ENCODE results near the gene LRRC7.
A peak's percentile ranks its signal among the peaks of the same experiment; 100 is the strongest.

Gene LRRC7

DNA sequence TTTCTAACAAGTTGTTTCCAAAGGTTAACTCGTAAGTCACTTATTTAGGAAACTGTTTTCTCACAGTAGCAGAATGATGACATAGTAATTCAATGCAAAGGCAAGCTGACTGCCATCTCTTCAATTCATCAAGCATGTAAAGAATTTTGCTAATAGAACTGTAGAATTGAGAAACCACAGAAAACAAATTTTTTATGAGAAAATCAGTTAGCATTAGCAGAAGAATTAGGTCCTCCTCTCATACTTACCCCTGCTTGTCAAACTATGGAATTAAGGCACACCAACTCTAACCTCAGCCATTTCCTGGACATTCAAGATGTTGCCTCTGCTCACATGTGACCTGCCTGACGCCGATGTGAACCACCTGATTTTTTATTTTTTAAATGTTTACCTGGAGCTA lies 522.4 kb downstream of the LRRC7 start:
- H2AFZ ChIP-seq (ENCODE audit: low read length), result no peak overlapping the region
- H3K4me2 ChIP-seq (ENCODE audit: low read depth, low read length, poor library complexity, severe bottlenecking), result peak overlapping the region; percentile 10
- H3K36me3 ChIP-seq (ENCODE audit: insufficient read depth, low read length), result no peaks in the 10 kb centered on the region
- TF ChIP-seq, protein P1, sequence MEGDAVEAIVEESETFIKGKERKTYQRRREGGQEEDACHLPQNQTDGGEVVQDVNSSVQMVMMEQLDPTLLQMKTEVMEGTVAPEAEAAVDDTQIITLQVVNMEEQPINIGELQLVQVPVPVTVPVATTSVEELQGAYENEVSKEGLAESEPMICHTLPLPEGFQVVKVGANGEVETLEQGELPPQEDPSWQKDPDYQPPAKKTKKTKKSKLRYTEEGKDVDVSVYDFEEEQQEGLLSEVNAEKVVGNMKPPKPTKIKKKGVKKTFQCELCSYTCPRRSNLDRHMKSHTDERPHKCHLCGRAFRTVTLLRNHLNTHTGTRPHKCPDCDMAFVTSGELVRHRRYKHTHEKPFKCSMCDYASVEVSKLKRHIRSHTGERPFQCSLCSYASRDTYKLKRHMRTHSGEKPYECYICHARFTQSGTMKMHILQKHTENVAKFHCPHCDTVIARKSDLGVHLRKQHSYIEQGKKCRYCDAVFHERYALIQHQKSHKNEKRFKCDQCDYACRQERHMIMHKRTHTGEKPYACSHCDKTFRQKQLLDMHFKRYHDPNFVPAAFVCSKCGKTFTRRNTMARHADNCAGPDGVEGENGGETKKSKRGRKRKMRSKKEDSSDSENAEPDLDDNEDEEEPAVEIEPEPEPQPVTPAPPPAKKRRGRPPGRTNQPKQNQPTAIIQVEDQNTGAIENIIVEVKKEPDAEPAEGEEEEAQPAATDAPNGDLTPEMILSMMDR (conservative IDR thresholded peaks at IDR 0.05; ENCODE audit: low read length), result no peak
- TF ChIP-seq EZH2phosphoT487 (IDR thresholded peaks at IDR 0.05; ENCODE audit: borderline replicate concordance), result no peak
- no peaks in the 10 kb centered on the region for H3K79me2 ChIP-seq (ENCODE audit: insufficient read depth, low read length)
- H3K27me3 ChIP-seq (ENCODE audit: insufficient read depth, low read length, poor library complexity, severe bottlenecking), result no peaks in the 10 kb centered on the region
- no peaks in the 10 kb centered on the region for H3K9me3 ChIP-seq (ENCODE audit: insufficient read depth, low read depth, low read length)
- H3K4me1 ChIP-seq (ENCODE audit: insufficient read depth, low read length, poor library complexity, severe bottlenecking), result peaks cover 13% of the 10 kb centered on the region
- no peak overlapping the region for H3K4me3 ChIP-seq (ENCODE audit: low read length, poor library complexity, severe bottlenecking)
- no peaks in the 10 kb centered on the region for H3F3A ChIP-seq (ENCODE audit: low read depth)
- no peak overlapping the region for H3K9ac ChIP-seq (ENCODE audit: low read depth, low read length, poor library complexity, severe bottlenecking)
- no peaks in the 10 kb centered on the region for H3K9me2 ChIP-seq (replicated peaks; ENCODE audit: low read depth, low read length)
- H4K20me1 ChIP-seq (ENCODE audit: insufficient read depth, low read length, poor library complexity, severe bottlenecking), result no peaks in the 10 kb centered on the region

DNA sequence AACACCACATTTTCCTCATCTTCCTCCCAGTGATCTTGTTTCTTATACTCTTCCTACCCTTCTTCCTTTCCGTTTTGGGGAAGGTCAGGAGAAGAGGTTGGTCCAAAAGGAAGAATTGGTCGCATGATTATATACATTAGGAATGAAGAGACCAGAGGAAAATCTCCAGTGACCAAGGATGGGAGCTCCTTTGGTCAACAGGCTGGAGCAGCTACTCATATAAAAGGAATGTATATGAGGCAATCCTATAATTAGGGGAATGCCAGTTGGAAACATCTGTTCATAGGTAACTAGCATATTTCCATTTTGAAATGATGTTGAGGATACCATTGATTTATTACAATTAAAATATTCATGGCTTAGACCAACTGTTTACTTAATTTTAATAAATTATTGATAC lies 523.2 kb downstream of the LRRC7 start:
- Histone ChIP-seq H3K4me3 (ENCODE audit: low read length, poor library complexity, severe bottlenecking) (no peak overlapping the region), H3K9me3 (ENCODE audit: insufficient read depth, low read depth, low read length) (no peaks in the 10 kb centered on the region), H3K9me2 (replicated peaks; ENCODE audit: low read depth, low read length) (no peaks in the 10 kb centered on the region), H3K4me1 (ENCODE audit: insufficient read depth, low read length, poor library complexity, severe bottlenecking) (peaks cover 13% of the 10 kb centered on the region), H2AFZ (ENCODE audit: low read length) (no peak overlapping the region), H3K36me3 (ENCODE audit: insufficient read depth, low read length) (no peaks in the 10 kb centered on the region), H4K20me1 (ENCODE audit: insufficient read depth, low read length, poor library complexity, severe bottlenecking) (no peaks in the 10 kb centered on the region), H3F3A (ENCODE audit: low read depth) (no peaks in the 10 kb centered on the region), H3K9ac (ENCODE audit: low read depth, low read length, poor library complexity, severe bottlenecking) (no peak overlapping the region), H3K27me3 (ENCODE audit: insufficient read depth, low read length, poor library complexity, severe bottlenecking) (no peaks in the 10 kb centered on the region), H3K4me2 (ENCODE audit: low read depth, low read length, poor library complexity, severe bottlenecking) (no peak overlapping the region), H3K79me2 (ENCODE audit: insufficient read depth, low read length) (no peaks in the 10 kb centered on the region)
- TF ChIP-seq, protein P1 (conservative IDR thresholded peaks at IDR 0.05; ENCODE audit: low read length), result no peak
- no peak for TF ChIP-seq EZH2phosphoT487 (IDR thresholded peaks at IDR 0.05; ENCODE audit: borderline replicate concordance)

DNA sequence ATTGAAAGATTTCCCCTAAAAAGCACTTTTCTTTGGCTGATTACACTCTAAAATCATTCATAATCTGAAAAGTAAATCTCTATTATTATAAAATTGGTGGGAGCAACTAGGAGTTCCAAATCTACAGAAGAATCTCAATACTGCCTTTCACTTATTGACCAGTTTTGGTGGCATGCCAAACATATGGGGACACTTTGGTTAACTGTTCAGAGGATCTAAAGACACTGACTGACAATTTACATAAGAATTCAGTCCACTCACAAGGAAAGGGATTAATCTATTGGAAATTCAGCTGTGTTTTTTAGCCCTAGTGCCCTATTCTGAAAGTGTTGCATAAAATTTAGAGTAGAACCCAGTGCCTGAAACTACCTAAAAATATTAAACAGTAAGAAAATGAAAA lies 524.1 kb downstream of the LRRC7 start:
- Histone ChIP-seq H3K79me2 (ENCODE audit: insufficient read depth, low read length) (no peaks in the 10 kb centered on the region), H3K9ac (ENCODE audit: low read depth, low read length, poor library complexity, severe bottlenecking) (no peak overlapping the region), H3K4me1 (ENCODE audit: insufficient read depth, low read length, poor library complexity, severe bottlenecking) (peaks cover 13% of the 10 kb centered on the region), H2AFZ (ENCODE audit: low read length) (peak overlapping the region; percentile 31; the same call in 1 of the 2 replicates), H3K4me2 (ENCODE audit: low read depth, low read length, poor library complexity, severe bottlenecking) (no peak overlapping the region), H3K9me3 (ENCODE audit: insufficient read depth, low read depth, low read length) (no peaks in the 10 kb centered on the region), H3K4me3 (ENCODE audit: low read length, poor library complexity, severe bottlenecking) (no peak overlapping the region), H3K27me3 (ENCODE audit: insufficient read depth, low read length, poor library complexity, severe bottlenecking) (no peaks in the 10 kb centered on the region), H3K36me3 (ENCODE audit: insufficient read depth, low read length) (no peaks in the 10 kb centered on the region), H4K20me1 (ENCODE audit: insufficient read depth, low read length, poor library complexity, severe bottlenecking) (no peaks in the 10 kb centered on the region), H3F3A (ENCODE audit: low read depth) (no peaks in the 10 kb centered on the region), H3K9me2 (replicated peaks; ENCODE audit: low read depth, low read length) (no peaks in the 10 kb centered on the region)
- TF ChIP-seq, protein P1 (conservative IDR thresholded peaks at IDR 0.05; ENCODE audit: low read length), result no peak
- TF ChIP-seq EZH2phosphoT487 (IDR thresholded peaks at IDR 0.05; ENCODE audit: borderline replicate concordance), result no peak
